NT2/D1 (cell line): ENCODE results near the gene TREX2.

Source experiments
- DNase-seq: peaks from one replicate; pipeline ENCODE4 v3.0.0-alpha.2; 2011; ENCODE audit warnings: low read depth, low spot score
- H3K27me3 ChIP-seq: 2 replicates; pipeline ENCODE4 v1.6.0; 2011; ENCODE audit warnings: mild to moderate bottlenecking; ENCODE audit not compliant: insufficient read length, insufficient read depth
- H3K36me3 ChIP-seq: 2 replicates; pipeline ENCODE4 v1.6.1; 2011; ENCODE audit warnings: mild to moderate bottlenecking, low read length, mixed read lengths; ENCODE audit not compliant: insufficient read depth, insufficient read length
- H3K4me1 ChIP-seq: 2 replicates; pipeline ENCODE4 v1.5.1; 2011; ENCODE audit not compliant: insufficient read depth, insufficient read length
- H3K4me3 ChIP-seq: 2 replicates; pipeline ENCODE4 v1.5.1; 2011; ENCODE audit warnings: low read depth; ENCODE audit not compliant: insufficient read length
- H3K9ac ChIP-seq: 2 replicates; pipeline ENCODE4 v1.6.0; 2011; ENCODE audit warnings: low read depth; ENCODE audit not compliant: insufficient read length
- H3K9me3 ChIP-seq: 2 replicates; pipeline ENCODE4 v1.5.1; 2011; ENCODE audit warnings: mild to moderate bottlenecking, low read length; ENCODE audit not compliant: insufficient read depth
- SUZ12 ChIP-seq: IDR thresholded peaks from 2 replicates; pipeline ENCODE4 v1.6.1; 2011; ENCODE audit not compliant: insufficient read length, insufficient read depth; ENCODE audit errors: extremely low read depth
- YY1 ChIP-seq: IDR thresholded peaks from 2 replicates; pipeline ENCODE4 v1.6.1; 2011; ENCODE audit not compliant: insufficient read length, insufficient read depth
- ZNF274 ChIP-seq: IDR thresholded peaks from 2 replicates; pipeline ENCODE4 v1.6.1; 2011; ENCODE audit warnings: mild to moderate bottlenecking, low read depth, low read length

TREX2 gene

GRCh38 chrX:153445856-153446635 lies at the start of gene TREX2:
TSS of gene TREX2 (minus strand) at chrX:153446056. CDS start at chrX:153445430, 626 bp downstream.
- no peak within 1 kb of the TSS for H3K4me3 ChIP-seq
- H3K27me3 ChIP-seq, result no peaks in the 10 kb centered on the region
- no peak for DNase-seq
- no peak for TF ChIP-seq SUZ12
- no peak for TF ChIP-seq YY1
- no peak for TF ChIP-seq ZNF274
- H3K9me3 ChIP-seq, result no peaks in the 10 kb centered on the region
- H3K36me3 ChIP-seq, result no peaks in the 10 kb centered on the region
- no peak within 1 kb of the TSS for H3K9ac ChIP-seq
- H3K4me1 ChIP-seq, result no peaks in the 10 kb centered on the region

- Histone ChIP-seq H3K27me3 (no peaks in the 10 kb centered on the region), H3K4me1 (no peaks in the 10 kb centered on the region), H3K9me3 (no peaks in the 10 kb centered on the region), H3K36me3 (no peaks in the 10 kb centered on the region), H3K4me3 (no peak overlapping the region), H3K9ac (peak overlapping the region; percentile 32)
- TF ChIP-seq SUZ12, result no peak
- no peak for TF ChIP-seq ZNF274
- TF ChIP-seq YY1, result no peak
- DNase-seq, result no peak
These were observed 49.5 kb upstream of the TREX2 start for GRCh38 chrX:153495362-153495751.

GRCh38 chrX:153494541-153495361 lies 48.9 kb upstream of the TREX2 start, which contains the start of gene BGN:
TSS of gene BGN (plus strand) at chrX:153494980. CDS start at chrX:153504632, 9,652 bp downstream.
- H3K27me3 ChIP-seq, result no peaks in the 10 kb centered on the region
- no peak for DNase-seq

GRCh38 chrX:153494061-153494460 lies 48.2 kb upstream of the TREX2 start:
- H3K4me3 ChIP-seq, result no peak overlapping the region
- H3K9me3 ChIP-seq, result no peaks in the 10 kb centered on the region
- no peak for DNase-seq
- TF ChIP-seq YY1, result no peak
- TF ChIP-seq ZNF274, result no peak
- TF ChIP-seq SUZ12, result no peak
- H3K36me3 ChIP-seq, result no peaks in the 10 kb centered on the region
- no peak overlapping the region for H3K9ac ChIP-seq
- H3K4me1 ChIP-seq, result no peaks in the 10 kb centered on the region
- no peaks in the 10 kb centered on the region for H3K27me3 ChIP-seq

More at GRCh38 chrX:153494541-153495361, 48.9 kb upstream of the TREX2 start, which contains the start of gene BGN:
- Histone ChIP-seq H3K36me3 (no peaks in the 10 kb centered on the region), H3K9ac (peak within 1 kb of the TSS; percentile 32), H3K4me3 (no peak within 1 kb of the TSS), H3K9me3 (no peaks in the 10 kb centered on the region), H3K4me1 (no peaks in the 10 kb centered on the region)
- TF ChIP-seq ZNF274, result no peak
- TF ChIP-seq YY1, result no peak
- no peak for TF ChIP-seq SUZ12

- Histone ChIP-seq H3K9ac (no peak overlapping the region), H3K4me1 (no peaks in the 10 kb centered on the region), H3K36me3 (no peaks in the 10 kb centered on the region), H3K9me3 (no peaks in the 10 kb centered on the region), H3K4me3 (no peak overlapping the region), H3K27me3 (no peaks in the 10 kb centered on the region)
- DNase-seq, result no peak
- TF ChIP-seq YY1, result no peak
- TF ChIP-seq ZNF274, result no peak
- TF ChIP-seq SUZ12, result no peak
These were observed 47.2 kb upstream of the TREX2 start for GRCh38 chrX:153493085-153493484.

DNA sequence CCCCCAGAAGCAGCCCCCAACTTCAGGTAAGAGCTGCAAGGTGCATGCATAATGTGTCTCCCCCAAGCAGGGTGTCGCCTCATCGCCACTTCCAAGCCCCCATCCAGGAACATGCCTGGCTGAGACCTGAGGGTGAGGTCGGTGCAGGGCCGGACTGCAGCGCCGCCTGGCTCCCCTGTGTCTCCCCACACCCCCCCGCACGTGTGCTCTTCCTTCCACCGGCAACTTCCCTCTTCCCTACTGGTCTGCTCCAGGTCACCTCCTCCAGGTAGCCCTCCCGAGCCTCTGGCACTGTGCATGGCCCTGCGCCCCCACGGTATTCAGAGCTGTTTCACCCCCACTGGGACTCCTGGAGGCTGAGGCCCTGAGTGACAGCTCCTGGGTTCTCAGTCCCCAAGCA lies 46.7 kb upstream of the TREX2 start:
- Histone ChIP-seq H3K4me3 (no peak overlapping the region), H3K9me3 (no peaks in the 10 kb centered on the region), H3K9ac (no peak overlapping the region), H3K36me3 (no peaks in the 10 kb centered on the region), H3K27me3 (no peaks in the 10 kb centered on the region), H3K4me1 (no peaks in the 10 kb centered on the region)
- DNase-seq, result no peak
- no peak for TF ChIP-seq SUZ12
- TF ChIP-seq ZNF274, result no peak
- TF ChIP-seq YY1, result no peak

- peaks cover 2% of the 10 kb centered on the region for H3K4me1 ChIP-seq
- DNase-seq, result no peak
- H3K9ac ChIP-seq, result no peak overlapping the region
- no peak overlapping the region for H3K4me3 ChIP-seq
- H3K9me3 ChIP-seq, result no peaks in the 10 kb centered on the region
- H3K27me3 ChIP-seq, result no peaks in the 10 kb centered on the region
- H3K36me3 ChIP-seq, result no peaks in the 10 kb centered on the region
- TF ChIP-seq YY1 (no peak), SUZ12 (no peak), ZNF274 (no peak)
These were observed 46.1 kb upstream of the TREX2 start for GRCh38 chrX:153491918-153492317.
